HG02870 (cell line): ENCODE measurements around the gene FAM32A.
A peak's percentile ranks its signal among the peaks of the same experiment; 100 is the strongest.

Experiments used
- ATAC-seq: cut with Tn5 transposase; IDR thresholded peaks from one replicate; pipeline ENCODE4 v1.9.1; 2021; ENCODE audit warnings: mild to moderate bottlenecking, moderate library complexity; ENCODE audit not compliant: unreplicated experiment

FAM32A gene

DNA sequence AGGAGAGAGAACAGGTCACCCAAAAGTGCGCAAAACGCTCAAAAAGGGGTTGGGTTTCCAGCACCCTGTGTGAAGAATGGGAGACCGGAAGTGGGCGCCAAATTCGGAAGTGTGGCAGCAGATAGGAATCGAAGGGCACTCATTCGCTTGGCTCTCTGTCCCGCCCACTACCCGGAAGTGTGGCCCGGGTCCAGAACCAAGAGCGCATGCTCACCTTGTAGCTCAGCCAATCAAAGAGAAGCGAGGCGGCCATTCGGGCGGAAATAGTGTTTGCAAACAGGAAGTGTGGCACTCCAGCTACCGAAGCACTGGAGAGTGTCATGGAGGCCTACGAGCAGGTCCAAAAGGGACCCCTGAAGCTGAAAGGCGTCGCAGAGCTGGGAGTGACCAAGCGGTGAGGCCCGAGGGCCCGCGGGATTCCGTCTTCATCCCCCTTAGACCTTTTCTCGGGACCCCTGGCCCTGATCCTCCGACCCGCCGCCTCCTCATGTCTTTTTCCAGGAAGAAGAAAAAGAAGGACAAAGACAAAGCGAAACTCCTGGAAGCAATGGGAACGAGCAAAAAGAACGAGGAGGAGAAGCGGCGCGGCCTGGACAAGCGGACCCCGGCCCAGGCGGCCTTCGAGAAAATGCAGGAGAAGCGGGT, at the start of gene FAM32A:
FAM32A (plus strand) TSS at position 288 of the 645 bp plus-strand sequence; CDS start at position 321, 33 bp downstream.
- peak; percentile 83 for ATAC-seq

DNA sequence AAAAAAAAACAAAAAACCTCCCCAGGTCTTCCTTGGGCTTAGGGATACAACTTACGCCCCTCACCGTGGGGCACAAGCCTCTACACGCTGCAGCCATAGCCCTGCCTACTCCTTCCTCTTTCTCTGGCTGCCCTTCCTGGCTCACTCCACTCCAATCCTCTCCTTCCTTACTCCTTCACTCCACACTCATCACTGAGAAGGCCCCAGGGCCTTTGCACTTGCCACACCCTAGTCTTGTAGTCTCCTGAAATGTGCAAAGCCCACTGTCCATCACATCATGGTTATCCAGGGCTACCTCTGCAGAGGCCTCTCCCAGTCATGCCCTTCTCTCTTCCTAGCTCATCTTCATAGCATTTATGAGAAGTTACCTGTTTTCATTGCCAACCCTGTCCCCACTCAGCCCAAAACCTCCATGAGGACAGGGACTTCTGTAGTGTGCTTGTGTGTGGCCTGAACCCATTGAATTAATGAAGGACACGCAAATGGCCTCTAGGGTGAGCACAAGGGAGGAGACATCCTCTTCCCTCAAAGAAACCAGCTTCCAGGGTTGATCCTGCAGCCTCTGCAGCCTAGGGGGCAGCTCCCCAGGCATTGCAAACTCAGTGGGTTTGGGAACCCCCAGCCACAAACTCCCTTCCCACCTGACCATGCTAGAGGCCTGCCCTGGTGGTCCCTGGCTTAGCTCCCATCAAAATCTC, 49.6 kb upstream of the FAM32A start:
- ATAC-seq: no peak

GRCh38 chr19:16136185-16136999, 48.8 kb upstream of the FAM32A start:
- ATAC-seq: no peak

- no peak for ATAC-seq
These were observed 45.5 kb upstream of the FAM32A start for GRCh38 chr19:16139752-16140151.

DNA sequence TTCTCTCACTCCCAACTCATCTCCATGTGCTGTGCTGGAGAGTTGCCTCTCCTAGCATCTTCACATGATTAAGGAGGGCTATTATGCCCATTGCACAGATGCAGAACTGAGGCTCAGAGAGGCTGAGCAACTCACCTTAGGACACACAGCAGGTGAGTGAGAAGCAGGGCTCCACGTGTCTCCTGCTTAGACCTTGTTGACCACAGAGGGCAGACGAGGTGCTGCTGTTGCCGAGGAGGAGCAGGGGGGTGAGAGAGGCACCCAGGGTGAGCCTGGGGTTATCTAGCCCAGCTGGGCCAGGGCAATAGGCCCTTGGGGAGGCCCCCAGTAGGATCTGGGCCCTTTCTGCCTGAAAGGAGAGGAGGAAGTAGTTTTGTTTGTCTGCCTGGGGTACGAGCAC, 44.2 kb upstream of the FAM32A start:
- no peak for ATAC-seq

DNA sequence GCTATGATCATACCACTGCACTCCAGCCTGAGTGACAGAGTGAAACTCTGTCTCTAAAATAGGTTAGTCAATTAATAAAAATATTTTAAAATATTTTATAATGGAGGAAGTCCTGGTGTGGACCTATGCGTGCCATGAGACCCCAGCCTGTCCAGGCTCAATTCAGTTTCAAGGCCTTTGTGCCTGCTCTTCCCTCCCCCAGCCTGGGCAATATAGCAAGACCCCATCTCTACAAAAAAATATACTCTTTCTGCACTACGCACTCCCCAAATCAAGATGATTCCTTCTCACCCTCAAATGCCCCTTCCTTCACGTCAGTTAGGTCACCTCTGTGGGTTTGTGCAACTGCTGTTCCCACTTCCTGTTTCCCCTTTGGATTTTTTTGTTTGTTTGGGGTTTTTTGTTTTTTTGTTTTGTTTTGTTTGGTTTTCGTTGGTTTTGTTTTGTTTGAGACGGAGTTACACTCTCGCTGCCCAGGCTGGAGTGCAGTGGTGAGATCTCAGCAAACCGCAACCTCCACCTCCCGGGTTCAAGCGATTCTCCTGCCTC, 43.1 kb upstream of the FAM32A start:
- ATAC-seq: no peak

DNA sequence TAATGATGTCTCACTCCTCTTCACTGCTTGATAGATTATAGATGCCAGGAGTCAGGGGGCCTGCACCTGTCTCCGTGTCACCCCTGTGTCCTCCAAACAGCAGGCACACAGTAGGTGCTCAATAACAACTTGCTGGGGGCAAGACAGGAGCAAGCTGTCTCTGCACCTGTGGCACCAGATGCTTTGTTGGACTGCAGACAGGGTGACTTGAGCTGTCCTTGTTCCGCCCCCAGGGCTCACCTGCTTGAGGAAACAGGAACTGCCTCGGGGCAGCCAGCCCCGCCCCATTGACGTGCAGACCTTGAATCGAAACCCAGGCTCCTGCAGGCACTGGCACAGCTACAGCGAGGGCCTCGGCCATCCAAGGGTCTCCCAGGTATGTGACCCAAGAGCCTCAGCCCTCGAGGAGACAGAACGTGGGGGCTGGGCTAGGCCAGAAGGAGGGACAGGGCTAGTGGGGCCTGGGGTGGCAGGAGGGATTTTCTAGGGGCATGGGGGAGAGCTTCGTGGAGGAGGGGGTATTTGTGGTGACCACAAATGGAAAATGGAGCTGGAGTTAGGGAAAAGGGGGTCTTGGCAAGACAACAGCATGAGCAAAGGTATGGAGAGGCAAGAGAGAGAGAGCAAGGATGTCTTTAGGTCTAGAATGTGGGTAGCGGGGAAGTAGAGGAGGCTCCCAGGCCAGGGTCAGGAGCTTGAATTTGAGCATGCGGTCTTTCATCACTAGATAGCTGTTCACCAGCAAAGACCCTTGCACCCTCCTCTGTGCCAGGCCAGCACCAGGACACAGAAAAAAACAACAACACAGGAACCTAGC, 41.6 kb upstream of the FAM32A start, which contains the start of gene HSH2D:
HSH2D (plus strand) TSS at position 287 of the 817 bp plus-strand sequence. CDS start 5,066 bp downstream, outside the sequence.
- no peak for ATAC-seq

- no peak for ATAC-seq
These were observed 41.0 kb upstream of the FAM32A start for GRCh38 chr19:16144216-16144581.

DNA sequence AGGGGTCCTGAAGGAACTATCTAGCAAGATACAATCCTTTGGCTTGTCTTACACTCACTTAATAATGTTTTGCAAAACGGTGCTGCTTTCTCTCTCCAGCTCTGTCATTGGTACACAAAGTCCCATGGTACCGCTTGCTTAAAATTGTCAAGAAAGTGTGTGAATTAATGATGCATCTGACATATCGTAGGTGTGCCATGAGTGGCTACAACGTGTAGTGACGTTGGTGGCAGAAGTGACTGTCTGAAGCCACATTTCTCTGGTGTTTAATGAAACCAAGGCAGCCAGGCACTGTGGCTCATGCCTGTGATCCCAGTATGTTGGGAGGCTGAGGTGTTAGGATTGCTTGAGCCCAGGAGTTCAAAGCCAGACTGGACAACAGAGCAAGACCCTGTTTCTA, 39.1 kb upstream of the FAM32A start:
- no peak for ATAC-seq

GRCh38 chr19:16148443-16149229, 36.6 kb upstream of the FAM32A start:
- ATAC-seq: no peak

DNA sequence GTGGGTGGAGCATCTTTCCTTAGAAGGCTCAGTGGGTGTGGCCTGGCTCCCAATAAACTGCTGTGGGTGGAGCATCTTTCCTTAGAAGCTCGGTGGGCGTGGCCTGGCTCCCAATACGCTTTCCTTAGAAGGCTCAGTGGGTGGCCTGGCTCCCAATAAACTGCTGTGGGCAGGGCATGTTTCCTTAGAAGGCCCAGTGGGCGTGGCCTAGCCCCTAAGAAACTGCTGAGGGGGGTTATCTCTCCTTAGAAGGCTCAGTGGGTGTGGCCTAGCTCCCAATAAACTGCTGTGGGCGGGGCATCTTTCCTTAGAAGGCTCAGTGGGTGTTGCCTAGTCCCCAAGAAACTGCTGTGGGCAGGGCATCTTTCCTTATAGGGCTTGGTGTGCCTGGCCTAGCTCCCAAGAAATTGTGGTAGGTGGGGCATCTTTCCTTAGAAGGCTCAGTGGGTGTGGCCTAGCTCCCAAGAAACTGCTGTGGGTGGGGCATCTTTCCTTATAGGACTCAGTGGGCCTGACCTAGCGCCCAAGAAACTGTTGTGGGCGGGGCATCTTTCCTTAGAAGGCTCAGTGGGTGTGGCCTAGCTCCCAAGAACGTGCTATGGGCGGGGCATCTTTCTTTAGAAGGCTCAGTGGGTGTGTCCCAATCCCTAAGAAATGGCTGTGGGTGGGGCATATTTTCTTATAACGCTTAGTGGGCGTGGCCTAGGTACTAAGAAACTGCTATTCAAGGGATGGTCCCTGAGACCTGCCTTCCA, 31.5 kb upstream of the FAM32A start:
- no peak for ATAC-seq

GRCh38 chr19:16154557-16154956, 30.7 kb upstream of the FAM32A start:
- ATAC-seq: no peak

DNA sequence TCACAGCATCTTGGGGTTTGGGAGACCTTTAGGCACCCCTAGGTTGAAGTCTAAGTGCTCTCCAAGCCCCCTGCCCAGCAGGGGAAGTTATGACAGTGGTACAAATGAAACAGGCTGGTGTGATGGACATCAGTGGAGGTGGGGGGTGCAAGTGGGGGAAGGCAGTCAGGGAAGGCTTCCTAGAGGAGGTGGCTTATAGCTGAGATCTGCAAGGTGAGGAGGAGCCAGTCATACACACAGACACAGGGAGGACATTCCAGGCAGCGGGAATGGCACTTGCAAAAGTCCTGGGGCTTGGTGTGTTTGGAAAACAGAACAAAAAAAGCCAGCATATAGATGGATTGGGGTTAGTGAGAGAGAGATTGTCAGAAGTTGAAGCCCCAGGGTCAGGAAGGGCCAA, 30.1 kb upstream of the FAM32A start:
- no peak for ATAC-seq

- no peak for ATAC-seq
These were observed 28.3 kb upstream of the FAM32A start for GRCh38 chr19:16156904-16157303.

DNA sequence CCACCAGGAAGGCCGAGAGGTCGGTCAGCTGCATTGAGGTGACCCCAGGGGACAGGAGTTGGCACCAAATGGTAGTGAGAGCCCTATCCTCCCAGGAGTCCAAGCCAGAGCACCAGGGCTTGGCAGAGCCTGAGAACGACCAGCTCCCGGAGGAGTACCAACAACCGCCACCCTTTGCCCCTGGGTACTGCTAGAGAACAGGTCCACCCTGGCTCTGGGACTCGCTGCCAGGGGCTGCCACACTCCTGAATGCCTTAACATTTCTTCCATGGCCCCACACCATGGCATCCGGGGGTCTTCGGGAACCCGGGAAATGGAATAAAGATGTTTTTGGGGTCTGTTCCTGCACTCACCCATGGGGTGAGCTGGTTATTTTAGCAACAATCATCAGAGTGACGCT, 27.6 kb upstream of the FAM32A start:
- ATAC-seq: no peak

GRCh38 chr19:16159655-16160054, 25.6 kb upstream of the FAM32A start:
- no peak for ATAC-seq

DNA sequence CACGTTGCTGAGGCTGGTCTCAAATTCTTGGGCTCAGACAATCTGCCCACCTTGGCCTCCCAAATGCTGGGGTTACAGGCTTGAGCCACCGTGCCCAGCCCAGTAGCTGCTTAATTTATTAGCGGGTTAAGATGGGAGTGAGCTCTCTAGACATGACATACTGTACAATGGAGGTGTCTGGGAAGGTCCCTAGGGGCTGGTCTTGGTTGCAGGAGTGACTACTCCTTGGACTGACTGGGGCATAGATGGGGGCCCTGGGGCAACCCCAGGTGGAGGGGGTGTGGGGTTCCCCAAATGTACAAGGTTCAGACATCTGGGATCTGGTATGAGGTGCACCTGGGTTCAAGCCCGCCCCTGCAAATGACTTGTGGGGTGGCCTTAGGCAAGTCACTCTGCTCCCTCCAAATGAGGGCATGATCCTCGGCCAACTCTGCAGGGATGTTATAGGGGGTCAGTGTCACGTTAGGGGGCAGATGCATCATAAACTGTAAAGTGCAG, 24.7 kb upstream of the FAM32A start:
- no peak for ATAC-seq

DNA sequence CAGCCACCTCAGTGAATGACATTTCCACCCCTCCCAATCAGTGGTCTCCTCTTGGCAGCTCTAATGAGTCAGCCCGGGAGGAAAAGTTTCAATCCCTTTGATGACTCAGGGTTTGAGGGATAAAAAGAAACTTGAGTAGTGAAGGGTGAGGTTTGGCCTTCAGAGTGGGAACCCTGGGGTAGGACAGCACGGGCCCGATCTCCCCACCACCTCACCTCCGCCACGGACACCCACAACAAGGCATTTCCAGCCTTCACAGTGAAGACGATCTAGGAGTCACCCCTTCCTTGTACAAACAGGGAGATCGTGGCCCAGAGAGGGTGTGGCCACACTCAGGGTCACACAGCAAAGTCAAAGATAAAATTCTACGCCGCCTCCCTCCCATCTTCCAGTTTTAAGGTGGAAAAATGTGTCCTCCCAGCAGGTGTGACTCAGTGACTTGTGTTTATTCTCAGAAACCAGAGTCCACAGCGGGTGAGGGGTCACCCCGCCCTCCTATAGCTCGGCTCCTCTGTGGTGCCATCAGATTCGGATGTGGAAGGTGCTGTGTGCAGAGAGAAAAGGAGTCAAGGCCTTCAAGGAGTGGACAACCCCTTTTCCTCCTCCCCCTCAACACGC, 24.2 kb upstream of the FAM32A start:
- no peak for ATAC-seq
